HEK293 (cell line): ENCODE data around the gene TNFRSF11A.

Experiments used
- CTCF ChIA-PET: fragments of 350-600 bp; formaldehyde crosslinking; extraction: SDS; loops from one replicate; lab custom pipeline; 2021; ENCODE audit warnings: antibody characterized with exemption; lab: Yijun Ruan, JAX
- POLR2A ChIA-PET: fragments of 300-600 bp; formaldehyde crosslinking; extraction: SDS; loops from one replicate; lab custom pipeline; 2020; ENCODE audit warnings: antibody characterized with exemption, inconsistent platforms; lab: Yijun Ruan, JAX
- H3K27ac ChIP-seq: fragments of 200-500 bp; sonication (Bioruptor generic); 2 replicates; pipeline ENCODE4 v1.5.1; 2014; ENCODE audit warnings: low read depth, low read length, control low read depth, inconsistent platforms; ENCODE audit errors: extremely low read depth
- H3K36me3 ChIP-seq, 2 experiments: fragments of 200-500 bp in 1 of 2; sonication (Bioruptor generic) in 1 of 2; 1 replicate in 1 of 2; 2 replicates in 1 of 2; pipeline ENCODE4 v1.5.1; 2014 to 2017; ENCODE audit warnings: inconsistent platforms in 2 of 2, low read length in 2 of 2; ENCODE audit not compliant: control insufficient read depth in 2 of 2, insufficient read depth in 1 of 2
- H3K4me1 ChIP-seq: fragments of 200-500 bp; sonication (Bioruptor generic); 2 replicates; pipeline ENCODE4 v1.5.1; 2014; ENCODE audit warnings: mild to moderate bottlenecking, low read length, inconsistent platforms; ENCODE audit not compliant: control insufficient read depth, insufficient read depth
- H3K4me3 ChIP-seq: 2 replicates; pipeline ENCODE4 v1.5.1; 2011; ENCODE audit warnings: low read depth, mild to moderate bottlenecking, control low read depth, low read length, moderate library complexity
- H3K9me3 ChIP-seq: fragments of 200-500 bp; sonication (Bioruptor generic); 2 replicates; pipeline ENCODE4 v1.5.1; 2014; ENCODE audit warnings: low read depth, low read length, inconsistent platforms; ENCODE audit not compliant: control insufficient read depth, insufficient read depth
- GLIS2 ChIP-seq: fragments of 450-650 bp; formaldehyde crosslinking; IDR thresholded peaks from 2 replicates; pipeline ENCODE4 v1.5.1; 2016; ENCODE audit warnings: missing biosample characterization, missing genetic modification characterization
- KLF16 ChIP-seq: fragments of 450-650 bp; formaldehyde crosslinking; IDR thresholded peaks from 2 replicates; pipeline ENCODE4 v1.5.1; 2017; ENCODE audit warnings: missing biosample characterization, missing genetic modification characterization
- SP7 ChIP-seq: fragments of 450-650 bp; formaldehyde crosslinking; IDR thresholded peaks from 2 replicates; pipeline ENCODE4 v1.5.1; 2016; ENCODE audit warnings: missing biosample characterization, missing genetic modification characterization
- ZFP69B ChIP-seq: fragments of 450-650 bp; formaldehyde crosslinking; IDR thresholded peaks from 2 replicates; pipeline ENCODE4 v1.5.1; 2016; ENCODE audit warnings: missing biosample characterization, missing genetic modification characterization
- ZNF10 ChIP-seq: fragments of 450-650 bp; formaldehyde crosslinking; IDR thresholded peaks from 2 replicates; pipeline ENCODE4 v1.5.1; 2017; ENCODE audit warnings: missing biosample characterization, missing genetic modification characterization
- ZNF146 ChIP-seq: fragments of 450-650 bp; formaldehyde crosslinking; IDR thresholded peaks from 2 replicates; pipeline ENCODE4 v1.5.1; 2016; ENCODE audit warnings: missing biosample characterization, missing genetic modification characterization
- ZNF274 ChIP-seq, 2 experiments: fragments of 200-500 bp in 1 of 2; fragments of 450-650 bp in 1 of 2; sonication (Bioruptor generic) in 1 of 2; formaldehyde crosslinking in 1 of 2; IDR thresholded peaks; 2 replicates each; pipeline versions ENCODE4 v1.5.1 to v1.6.1; 2014 to 2016; ENCODE audit warnings: borderline replicate concordance in 1 of 2, inconsistent platforms in 1 of 2, low read length in 1 of 2, missing biosample characterization in 1 of 2, missing genetic modification characterization in 1 of 2
- ZNF311 ChIP-seq: fragments of 450-650 bp; formaldehyde crosslinking; IDR thresholded peaks from 2 replicates; pipeline ENCODE4 v1.5.1; 2017; ENCODE audit warnings: missing biosample characterization, missing genetic modification characterization, borderline replicate concordance
- ZNF324 ChIP-seq: fragments of 450-650 bp; formaldehyde crosslinking; IDR thresholded peaks from 2 replicates; pipeline ENCODE4 v1.5.1; 2016; ENCODE audit warnings: missing biosample characterization, missing genetic modification characterization
- ZNF350 ChIP-seq: fragments of 450-650 bp; formaldehyde crosslinking; IDR thresholded peaks from 2 replicates; pipeline ENCODE4 v1.5.0; 2017; ENCODE audit warnings: missing biosample characterization, mild to moderate bottlenecking, missing genetic modification characterization
- ZNF514 ChIP-seq: fragments of 450-650 bp; formaldehyde crosslinking; IDR thresholded peaks from 2 replicates; pipeline ENCODE4 v1.5.1; 2016; ENCODE audit warnings: missing biosample characterization, missing genetic modification characterization
- ZNF558 ChIP-seq: fragments of 450-650 bp; formaldehyde crosslinking; IDR thresholded peaks from 2 replicates; pipeline ENCODE4 v1.5.1; 2016; ENCODE audit warnings: missing biosample characterization, missing genetic modification characterization
- ZNF585B ChIP-seq: fragments of 450-650 bp; formaldehyde crosslinking; IDR thresholded peaks from 2 replicates; pipeline ENCODE4 v1.5.1; 2016; ENCODE audit warnings: missing biosample characterization, missing genetic modification characterization
- ZNF654 ChIP-seq: fragments of 450-650 bp; formaldehyde crosslinking; IDR thresholded peaks from 2 replicates; pipeline ENCODE4 v1.5.1; 2016; ENCODE audit warnings: low read depth, missing biosample characterization, missing genetic modification characterization
- ZNF660 ChIP-seq: fragments of 450-650 bp; IDR thresholded peaks from 2 replicates; pipeline ENCODE4 v1.5.1; 2018; ENCODE audit warnings: missing biosample characterization, mild to moderate bottlenecking, missing genetic modification characterization
- ZSCAN30 ChIP-seq: fragments of 450-650 bp; IDR thresholded peaks from 2 replicates; pipeline ENCODE4 v1.5.1; 2018; ENCODE audit warnings: missing biosample characterization, mild to moderate bottlenecking, missing genetic modification characterization, moderate library complexity
- TF ChIP-seq, protein P1 (sequence below): fragments of 450-650 bp; formaldehyde crosslinking; conservative IDR thresholded peaks from 2 replicates; pipeline ENCODE4 v1.5.1; 2016; ENCODE audit warnings: low read depth, missing biosample characterization, missing genetic modification characterization
- TF ChIP-seq, protein P2 (sequence below): fragments of 450-650 bp; formaldehyde crosslinking; IDR thresholded peaks from 2 replicates; pipeline ENCODE4 v1.5.1; 2016; ENCODE audit warnings: missing biosample characterization, missing genetic modification characterization
- TF ChIP-seq, protein P3 (sequence below): fragments of 450-650 bp; formaldehyde crosslinking; IDR thresholded peaks from 2 replicates; pipeline ENCODE4 v1.5.1; 2016; ENCODE audit warnings: missing biosample characterization, missing genetic modification characterization
- TF ChIP-seq, protein P4 (sequence below): fragments of 450-650 bp; formaldehyde crosslinking; IDR thresholded peaks from 2 replicates; pipeline ENCODE4 v1.5.1; 2016; ENCODE audit warnings: missing biosample characterization, missing genetic modification characterization, low read depth

Gene TNFRSF11A

DNA sequence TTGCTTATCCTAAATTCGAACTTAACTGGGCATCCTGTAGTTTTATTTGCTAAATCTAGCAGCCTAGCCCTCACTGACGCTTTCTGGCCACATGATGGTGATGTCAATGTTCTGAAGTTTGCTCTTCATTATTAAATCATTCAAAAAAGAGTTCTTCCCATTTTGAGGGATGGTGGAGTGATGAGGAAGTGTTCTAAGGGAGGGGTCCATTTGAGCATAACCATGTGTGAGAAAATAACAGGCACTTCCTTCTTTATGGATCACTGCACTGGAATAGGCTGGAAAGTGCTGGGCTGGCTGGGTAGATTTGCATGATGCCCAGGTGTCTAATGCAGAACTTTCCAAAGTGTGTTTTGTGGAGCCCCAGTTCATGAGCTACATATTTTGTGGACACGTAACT lies 74.2 kb downstream of the TNFRSF11A start:
- no peaks in the 10 kb centered on the region for H3K9me3 ChIP-seq
- 0 out of 2 replicates have a peak, but pooled peaks cover 3% of the 10 kb centered on the region for H3K4me1 ChIP-seq
- H3K27ac ChIP-seq: no peak overlapping the region
- CTCF ChIA-PET: interaction anchor here (0.6 to 1.6 kb wide), 5 partner anchors 19 to 1734 kb away, joined by 3 to 4 read pairs (median 3); no protein-coding TSS in a partner anchor
- no peak overlapping the region for H3K4me3 ChIP-seq
- H3K36me3 ChIP-seq: no peaks in the 10 kb centered on the region
- TF ChIP-seq ZNF660 (tag by site-specific recombination) (no peak), ZNF350 (tag by site-specific recombination) (no peak), ZSCAN30 (tag by site-specific recombination) (no peak), ZNF146 (no peak), ZNF274 (IDR thresholded peaks at IDR 0.05; ENCODE audit: low read length) (no peak), ZNF274 (tag by site-specific recombination; IDR thresholded peaks at IDR 0.05; ENCODE audit: borderline replicate concordance) (no peak), ZFP69B (tag by site-specific recombination) (no peak), ZNF10 (tag by site-specific recombination) (no peak)
- TF ChIP-seq, protein P1, sequence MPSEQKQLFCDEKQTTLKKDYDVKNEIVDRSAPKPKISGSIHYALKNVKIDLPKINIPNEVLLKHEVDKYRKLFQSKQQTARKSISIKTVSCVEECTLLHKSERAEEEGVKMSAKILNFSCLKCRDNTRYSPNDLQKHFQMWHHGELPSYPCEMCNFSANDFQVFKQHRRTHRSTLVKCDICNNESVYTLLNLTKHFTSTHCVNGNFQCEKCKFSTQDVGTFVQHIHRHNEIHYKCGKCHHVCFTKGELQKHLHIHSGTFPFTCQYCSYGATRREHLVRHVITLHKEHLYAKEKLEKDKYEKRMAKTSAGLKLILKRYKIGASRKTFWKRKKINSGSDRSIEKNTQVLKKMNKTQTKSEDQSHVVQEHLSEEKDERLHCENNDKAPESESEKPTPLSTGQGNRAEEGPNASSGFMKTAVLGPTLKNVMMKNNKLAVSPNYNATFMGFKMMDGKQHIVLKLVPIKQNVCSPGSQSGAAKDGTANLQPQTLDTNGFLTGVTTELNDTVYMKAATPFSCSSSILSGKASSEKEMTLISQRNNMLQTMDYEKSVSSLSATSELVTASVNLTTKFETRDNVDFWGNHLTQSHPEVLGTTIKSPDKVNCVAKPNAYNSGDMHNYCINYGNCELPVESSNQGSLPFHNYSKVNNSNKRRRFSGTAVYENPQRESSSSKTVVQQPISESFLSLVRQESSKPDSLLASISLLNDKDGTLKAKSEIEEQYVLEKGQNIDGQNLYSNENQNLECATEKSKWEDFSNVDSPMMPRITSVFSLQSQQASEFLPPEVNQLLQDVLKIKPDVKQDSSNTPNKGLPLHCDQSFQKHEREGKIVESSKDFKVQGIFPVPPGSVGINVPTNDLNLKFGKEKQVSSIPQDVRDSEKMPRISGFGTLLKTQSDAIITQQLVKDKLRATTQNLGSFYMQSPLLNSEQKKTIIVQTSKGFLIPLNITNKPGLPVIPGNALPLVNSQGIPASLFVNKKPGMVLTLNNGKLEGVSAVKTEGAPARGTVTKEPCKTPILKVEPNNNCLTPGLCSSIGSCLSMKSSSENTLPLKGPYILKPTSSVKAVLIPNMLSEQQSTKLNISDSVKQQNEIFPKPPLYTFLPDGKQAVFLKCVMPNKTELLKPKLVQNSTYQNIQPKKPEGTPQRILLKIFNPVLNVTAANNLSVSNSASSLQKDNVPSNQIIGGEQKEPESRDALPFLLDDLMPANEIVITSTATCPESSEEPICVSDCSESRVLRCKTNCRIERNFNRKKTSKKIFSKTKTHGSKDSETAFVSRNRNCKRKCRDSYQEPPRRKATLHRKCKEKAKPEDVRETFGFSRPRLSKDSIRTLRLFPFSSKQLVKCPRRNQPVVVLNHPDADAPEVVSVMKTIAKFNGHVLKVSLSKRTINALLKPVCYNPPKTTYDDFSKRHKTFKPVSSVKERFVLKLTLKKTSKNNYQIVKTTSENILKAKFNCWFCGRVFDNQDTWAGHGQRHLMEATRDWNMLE (tag by site-specific recombination): no peak
- TF ChIP-seq, protein P2, sequence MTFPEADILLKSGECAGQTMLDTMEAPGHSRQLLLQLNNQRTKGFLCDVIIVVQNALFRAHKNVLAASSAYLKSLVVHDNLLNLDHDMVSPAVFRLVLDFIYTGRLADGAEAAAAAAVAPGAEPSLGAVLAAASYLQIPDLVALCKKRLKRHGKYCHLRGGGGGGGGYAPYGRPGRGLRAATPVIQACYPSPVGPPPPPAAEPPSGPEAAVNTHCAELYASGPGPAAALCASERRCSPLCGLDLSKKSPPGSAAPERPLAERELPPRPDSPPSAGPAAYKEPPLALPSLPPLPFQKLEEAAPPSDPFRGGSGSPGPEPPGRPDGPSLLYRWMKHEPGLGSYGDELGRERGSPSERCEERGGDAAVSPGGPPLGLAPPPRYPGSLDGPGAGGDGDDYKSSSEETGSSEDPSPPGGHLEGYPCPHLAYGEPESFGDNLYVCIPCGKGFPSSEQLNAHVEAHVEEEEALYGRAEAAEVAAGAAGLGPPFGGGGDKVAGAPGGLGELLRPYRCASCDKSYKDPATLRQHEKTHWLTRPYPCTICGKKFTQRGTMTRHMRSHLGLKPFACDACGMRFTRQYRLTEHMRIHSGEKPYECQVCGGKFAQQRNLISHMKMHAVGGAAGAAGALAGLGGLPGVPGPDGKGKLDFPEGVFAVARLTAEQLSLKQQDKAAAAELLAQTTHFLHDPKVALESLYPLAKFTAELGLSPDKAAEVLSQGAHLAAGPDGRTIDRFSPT (tag by site-specific recombination): no peak
- TF ChIP-seq, protein P3, sequence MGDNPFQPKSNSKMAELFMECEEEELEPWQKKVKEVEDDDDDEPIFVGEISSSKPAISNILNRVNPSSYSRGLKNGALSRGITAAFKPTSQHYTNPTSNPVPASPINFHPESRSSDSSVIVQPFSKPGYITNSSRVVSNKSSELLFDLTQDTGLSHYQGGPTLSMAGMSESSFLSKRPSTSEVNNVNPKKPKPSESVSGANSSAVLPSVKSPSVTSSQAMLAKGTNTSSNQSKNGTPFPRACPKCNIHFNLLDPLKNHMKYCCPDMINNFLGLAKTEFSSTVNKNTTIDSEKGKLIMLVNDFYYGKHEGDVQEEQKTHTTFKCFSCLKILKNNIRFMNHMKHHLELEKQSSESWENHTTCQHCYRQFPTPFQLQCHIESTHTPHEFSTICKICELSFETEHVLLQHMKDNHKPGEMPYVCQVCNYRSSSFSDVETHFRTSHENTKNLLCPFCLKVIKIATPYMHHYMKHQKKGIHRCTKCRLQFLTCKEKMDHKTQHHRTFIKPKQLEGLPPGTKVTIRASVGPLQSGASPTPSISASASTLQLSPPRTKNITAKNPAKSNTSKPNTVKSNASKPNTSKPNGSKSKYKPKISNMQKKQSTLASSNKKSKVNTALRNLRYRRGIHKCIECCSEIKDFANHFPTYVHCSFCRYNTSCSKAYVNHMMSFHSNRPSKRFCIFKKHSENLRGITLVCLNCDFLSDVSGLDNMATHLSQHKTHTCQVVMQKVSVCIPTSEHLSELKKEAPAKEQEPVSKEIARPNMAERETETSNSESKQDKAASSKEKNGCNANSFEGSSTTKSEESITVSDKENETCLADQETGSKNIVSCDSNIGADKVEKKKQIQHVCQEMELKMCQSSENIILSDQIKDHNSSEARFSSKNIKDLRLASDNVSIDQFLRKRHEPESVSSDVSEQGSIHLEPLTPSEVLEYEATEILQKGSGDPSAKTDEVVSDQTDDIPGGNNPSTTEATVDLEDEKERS (tag by site-specific recombination): no peak
- POLR2A ChIA-PET: no interaction called here

DNA sequence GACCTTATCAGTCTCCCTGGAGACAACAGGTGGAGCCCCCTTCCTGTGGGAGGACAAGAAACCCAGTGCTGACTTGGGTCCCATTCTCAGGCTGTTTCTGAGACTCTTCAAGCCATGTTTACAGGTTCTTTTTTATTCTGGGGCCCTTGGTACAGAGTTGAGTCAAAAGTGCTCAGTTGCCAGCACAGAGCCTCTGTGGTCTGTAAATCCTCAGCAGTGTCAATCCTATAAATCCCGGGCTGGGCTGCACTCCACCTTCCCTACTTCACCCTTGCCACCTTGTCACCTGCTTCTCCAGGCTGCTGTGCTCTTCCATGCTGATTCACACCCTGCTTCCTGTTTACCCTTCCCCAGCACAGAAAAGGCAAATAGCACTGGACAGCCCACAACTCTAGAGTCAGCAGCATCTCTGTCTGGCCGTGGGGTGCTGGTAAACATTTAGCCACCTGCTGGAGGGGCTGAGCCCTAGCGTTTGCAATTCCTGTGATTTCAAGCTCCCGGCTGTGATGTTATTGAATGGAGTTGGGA lies 74.7 kb downstream of the TNFRSF11A start:
- H3K4me1 ChIP-seq: 0 out of 2 replicates have a peak, but pooled peaks cover 3% of the 10 kb centered on the region
- no peak overlapping the region for H3K27ac ChIP-seq
- H3K4me3 ChIP-seq: no peak overlapping the region
- H3K9me3 ChIP-seq: no peaks in the 10 kb centered on the region
- no peaks in the 10 kb centered on the region for H3K36me3 ChIP-seq
- POLR2A ChIA-PET: no interaction called here
- CTCF ChIA-PET: interaction anchor here (0.6 to 1.7 kb wide), 8 partner anchors 8 to 1397 kb away, joined by 3 to 4 read pairs (median 3); no protein-coding TSS in a partner anchor
- TF ChIP-seq GLIS2 (no peak), ZNF585B (tag by site-specific recombination) (no peak), ZNF274 (IDR thresholded peaks at IDR 0.05; ENCODE audit: low read length) (no peak), ZNF274 (tag by site-specific recombination; IDR thresholded peaks at IDR 0.05; ENCODE audit: borderline replicate concordance) (no peak), ZNF311 (no peak), ZNF324 (tag by site-specific recombination) (no peak), ZNF514 (tag by site-specific recombination) (no peak), KLF16 (tag by site-specific recombination) (no peak), ZNF558 (tag by site-specific recombination) (no peak), SP7 (no peak), ZNF654 (tag by site-specific recombination) (no peak; the same call in 1 of the 2 replicates)
- TF ChIP-seq, protein P4, sequence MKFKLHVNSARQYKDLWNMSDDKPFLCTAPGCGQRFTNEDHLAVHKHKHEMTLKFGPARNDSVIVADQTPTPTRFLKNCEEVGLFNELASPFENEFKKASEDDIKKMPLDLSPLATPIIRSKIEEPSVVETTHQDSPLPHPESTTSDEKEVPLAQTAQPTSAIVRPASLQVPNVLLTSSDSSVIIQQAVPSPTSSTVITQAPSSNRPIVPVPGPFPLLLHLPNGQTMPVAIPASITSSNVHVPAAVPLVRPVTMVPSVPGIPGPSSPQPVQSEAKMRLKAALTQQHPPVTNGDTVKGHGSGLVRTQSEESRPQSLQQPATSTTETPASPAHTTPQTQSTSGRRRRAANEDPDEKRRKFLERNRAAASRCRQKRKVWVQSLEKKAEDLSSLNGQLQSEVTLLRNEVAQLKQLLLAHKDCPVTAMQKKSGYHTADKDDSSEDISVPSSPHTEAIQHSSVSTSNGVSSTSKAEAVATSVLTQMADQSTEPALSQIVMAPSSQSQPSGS (tag by site-specific recombination): no peak
